Osteoblast (primary cell): ENCODE measurements around the gene ENOX2. TPM values are rescaled to one million over a fixed set of nuclear protein-coding genes. Genes with fewer than 3 reads are reported as not detected.

Source experiments
- DNase-seq: peaks from one replicate; pipeline ENCODE4 v3.0.0; 2011; ENCODE audit warnings: low spot score, mixed read lengths; ENCODE audit not compliant: insufficient read length; ENCODE audit errors: missing footprints
- H2AFZ ChIP-seq: 2 replicates; pipeline ENCODE4 v1.6.0; 2011; ENCODE audit warnings: mild to moderate bottlenecking, low read length
- H3K27ac ChIP-seq: 2 replicates; pipeline ENCODE4 v1.5.1; 2011; ENCODE audit warnings: mild to moderate bottlenecking, low read depth, low read length, moderate library complexity
- H3K27me3 ChIP-seq: 2 replicates; pipeline ENCODE4 v1.6.0; 2012; ENCODE audit warnings: mild to moderate bottlenecking, control low read depth, inconsistent platforms, low read length, moderate library complexity; ENCODE audit not compliant: insufficient read depth
- H3K36me3 ChIP-seq: 2 replicates; pipeline ENCODE4 v1.5.1; 2011; ENCODE audit warnings: mild to moderate bottlenecking, low read length, control low read depth, moderate library complexity; ENCODE audit not compliant: insufficient read depth
- H3K4me1 ChIP-seq: 2 replicates; pipeline ENCODE4 v1.5.1; 2011; ENCODE audit warnings: mild to moderate bottlenecking, low read length, control low read depth, moderate library complexity; ENCODE audit not compliant: insufficient read depth
- H3K4me2 ChIP-seq: 2 replicates; pipeline ENCODE4 v1.6.0; 2011; ENCODE audit warnings: mild to moderate bottlenecking, low read length; ENCODE audit not compliant: insufficient read depth
- H3K4me3 ChIP-seq: fragments of 200-600 bp; sonication (generic); 3 replicates; pipeline ENCODE4 v1.5.1; 2012; ENCODE audit warnings: mild to moderate bottlenecking, low read length, inconsistent platforms; ENCODE audit not compliant: insufficient read depth
- H3K79me2 ChIP-seq: 2 replicates; pipeline ENCODE4 v1.6.0; 2012; ENCODE audit warnings: mild to moderate bottlenecking, low read length, control low read depth, inconsistent platforms; ENCODE audit not compliant: insufficient read depth
- H3K9me3 ChIP-seq: 2 replicates; pipeline ENCODE4 v1.5.1; 2011; ENCODE audit warnings: low read depth, low read length, control low read depth
- H4K20me1 ChIP-seq: 2 replicates; pipeline ENCODE4 v1.6.0; 2012; ENCODE audit warnings: mild to moderate bottlenecking, low read length, control low read depth; ENCODE audit not compliant: insufficient read depth
- CTCF ChIP-seq: IDR thresholded peaks from 2 replicates; pipeline ENCODE4 v1.5.1; 2011; ENCODE audit warnings: mild to moderate bottlenecking, low read depth, low read length, moderate library complexity; ENCODE audit errors: extremely low read depth
- total RNA-seq: library from RNA; depleted of rRNA; stranded (reverse); fragments of >200 nt; gene quantifications from 2 replicates; pipeline ENCODE4 v1.2.3, GENCODE V29; 2012

ENOX2 gene
- total RNA-seq, 1 donor: 8.0 TPM

- Histone ChIP-seq H3K4me2 (no peak overlapping the region), H3K79me2 (no peaks in the 10 kb centered on the region), H3K9me3 (no peaks in the 10 kb centered on the region), H3K4me1 (peaks cover 9% of the 10 kb centered on the region), H4K20me1 (no peaks in the 10 kb centered on the region), H3K27ac (no peak overlapping the region), H3K27me3 (peaks cover 4% of the 10 kb centered on the region), H2AFZ (no peak overlapping the region), H3K36me3 (no peaks in the 10 kb centered on the region), H3K4me3 (no peak overlapping the region)
- DNase-seq: no peak
- no peak for TF ChIP-seq CTCF
Observed at GRCh38 chrX:130877892-130878341, 25.1 kb downstream of the ENOX2 start.

GRCh38 chrX:130876226-130876625, 26.8 kb downstream of the ENOX2 start:
- no peak for TF ChIP-seq CTCF
- peaks cover 6% of the 10 kb centered on the region for H3K27me3 ChIP-seq
- H3K9me3 ChIP-seq: no peaks in the 10 kb centered on the region
- H3K79me2 ChIP-seq: no peaks in the 10 kb centered on the region
- H3K27ac ChIP-seq: no peak overlapping the region
- H3K4me2 ChIP-seq: no peak overlapping the region
- H3K36me3 ChIP-seq: no peaks in the 10 kb centered on the region
- H4K20me1 ChIP-seq: no peaks in the 10 kb centered on the region
- H2AFZ ChIP-seq: no peak overlapping the region
- no peak overlapping the region for H3K4me3 ChIP-seq
- peaks cover 9% of the 10 kb centered on the region for H3K4me1 ChIP-seq
- no peak for DNase-seq

GRCh38 chrX:130874751-130875150, 28.3 kb downstream of the ENOX2 start:
- no peak for DNase-seq
- H2AFZ ChIP-seq: no peak overlapping the region
- H3K4me1 ChIP-seq: peaks cover 3% of the 10 kb centered on the region
- no peak for TF ChIP-seq CTCF
- H3K27me3 ChIP-seq: peaks cover 6% of the 10 kb centered on the region
- H3K9me3 ChIP-seq: no peaks in the 10 kb centered on the region
- H3K4me3 ChIP-seq: no peak overlapping the region
- H3K79me2 ChIP-seq: no peaks in the 10 kb centered on the region
- H3K36me3 ChIP-seq: no peaks in the 10 kb centered on the region
- H3K27ac ChIP-seq: no peak overlapping the region
- H3K4me2 ChIP-seq: no peak overlapping the region
- no peaks in the 10 kb centered on the region for H4K20me1 ChIP-seq

- no peaks in the 10 kb centered on the region for H3K79me2 ChIP-seq
- H3K9me3 ChIP-seq: no peaks in the 10 kb centered on the region
- peaks cover 2% of the 10 kb centered on the region for H3K27me3 ChIP-seq
- H3K4me3 ChIP-seq: no peak overlapping the region
- no peak for TF ChIP-seq CTCF
- no peaks in the 10 kb centered on the region for H3K4me1 ChIP-seq
- H3K36me3 ChIP-seq: no peaks in the 10 kb centered on the region
- DNase-seq: no peak
- H3K4me2 ChIP-seq: no peak overlapping the region
- no peak overlapping the region for H2AFZ ChIP-seq
- H4K20me1 ChIP-seq: no peaks in the 10 kb centered on the region
- H3K27ac ChIP-seq: no peak overlapping the region
Observed at GRCh38 chrX:130869239-130869638, 33.8 kb downstream of the ENOX2 start.
